HCT116 (cell line): ENCODE results near the gene ODR4. TPM values are rescaled to one million over a fixed set of nuclear protein-coding genes. Genes with fewer than 3 reads are reported as not detected.

Experiments used
- ATAC-seq: fragments of 200-7000 bp; cut with Tn5 transposase; 2 replicates; pipeline ENCODE4 v1.9.1; 2020; ENCODE audit warnings: mild to moderate bottlenecking, moderate library complexity
- Bru-seq: library from RNA; stranded (reverse); fragments of 400-500 nt; gene quantifications from one replicate; lab custom pipeline; 2021; lab: Mats Ljungman, UMichigan
- BruChase-seq, 2 experiments: library from RNA; stranded (reverse); fragments of 400-500 nt; gene quantifications; one replicate each; lab custom pipeline; 2021; lab: Mats Ljungman, UMichigan
- BruUV-seq: library from RNA; stranded (reverse); fragments of 400-500 nt; replicated peaks from 2 replicates; lab custom pipeline; 2021; lab: Mats Ljungman, UMichigan
- CTCF ChIA-PET: fragments of 300-600 bp; sonication (Branson Sonifier 250); formaldehyde crosslinking; loops from one replicate; lab custom pipeline; 2021; ENCODE audit warnings: antibody characterized with exemption; lab: Charles Lee
- POLR2A ChIA-PET: fragments of 300-600, 350-600 bp; sonication (Branson Sonifier 250); formaldehyde crosslinking; loops from one replicate; lab custom pipeline; 2021; ENCODE audit warnings: antibody characterized with exemption; lab: Charles Lee
- RAD21 ChIA-PET, 2 experiments: fragments of 300-600 bp; sonication (Branson Sonifier 250); formaldehyde crosslinking; loops; one replicate each; lab custom pipeline; 2023; ENCODE audit warnings: low total read pairs in 2 of 2; ENCODE audit not compliant: uncharacterized antibody in 2 of 2, unreplicated experiment in 2 of 2, low non-redundant PET in 1 of 2; lab: Charles Lee
- DNase-seq: peaks from one replicate; pipeline ENCODE4 v3.0.0-alpha.2; 2010; ENCODE audit warnings: low read depth, low spot score
- H2AFZ ChIP-seq: fragments of 200-600 bp; shearing (Covaris generic), sonication (generic); 2 replicates; pipeline ENCODE4 v1.6.1; 2017; ENCODE audit warnings: low read depth, mixed run types, mixed read lengths, antibody characterized with exemption, low read length; ENCODE audit not compliant: poor library complexity, severe bottlenecking
- H3K27ac ChIP-seq: 2 replicates; pipeline ENCODE4 v1.5.1; 2012; ENCODE audit warnings: low read depth, low read length
- H3K27me3 ChIP-seq: fragments of 200-600 bp; sonication (generic); 2 replicates; pipeline ENCODE4 v1.6.1; 2016; ENCODE audit warnings: mixed run types, low read length, mixed read lengths; ENCODE audit not compliant: insufficient read depth
- H3K36me3 ChIP-seq, 2 experiments: fragments of 200-500 bp in 1 of 2; fragments of 200-600 bp in 1 of 2; sonication (Bioruptor generic) in 1 of 2; sonication (generic) in 1 of 2; 2 replicates each; pipeline versions ENCODE4 v1.5.1 to v1.6.1; 2014 to 2016; ENCODE audit warnings: low read length in 2 of 2, inconsistent platforms in 1 of 2, mixed read lengths in 1 of 2, mixed run types in 1 of 2; ENCODE audit not compliant: insufficient read depth in 2 of 2, control insufficient read depth in 1 of 2
- H3K4me1 ChIP-seq, 2 experiments: fragments of 200-600 bp in 1 of 2; sonication (generic) in 1 of 2; 2 replicates each; pipeline versions ENCODE4 v1.5.1 to v1.6.1; 2012 to 2017; ENCODE audit warnings: low read length in 2 of 2, inconsistent platforms in 1 of 2, mild to moderate bottlenecking in 1 of 2, mixed read lengths in 1 of 2, mixed run types in 1 of 2, moderate library complexity in 1 of 2; ENCODE audit not compliant: insufficient read depth in 2 of 2, control insufficient read depth in 1 of 2
- H3K4me2 ChIP-seq: fragments of 200-600 bp; sonication (generic); 2 replicates; pipeline ENCODE4 v1.6.1; 2017; ENCODE audit warnings: mixed run types, low read length, mixed read lengths
- H3K4me3 ChIP-seq, 2 experiments: fragments of 200-600 bp in 1 of 2; sonication (generic) in 1 of 2; replicated peaks in 1 of 2; 2 replicates each; pipeline ENCODE4 v1.5.1; 2011 to 2016; ENCODE audit warnings: low read length in 2 of 2, control low read depth in 1 of 2, low read depth in 1 of 2, mild to moderate bottlenecking in 1 of 2, mixed read lengths in 1 of 2, mixed run types in 1 of 2
- H3K79me2 ChIP-seq: fragments of 200-600 bp; sonication (generic); 2 replicates; pipeline ENCODE4 v1.6.1; 2017; ENCODE audit warnings: mild to moderate bottlenecking, mixed run types, low read length, moderate library complexity, mixed read lengths; ENCODE audit not compliant: insufficient read depth
- H3K9ac ChIP-seq: fragments of 200-600 bp; sonication (generic); 2 replicates; pipeline ENCODE4 v1.6.1; 2016; ENCODE audit warnings: low read length, mixed read lengths
- H3K9me2 ChIP-seq: fragments of 200-600 bp; sonication (generic), shearing (Covaris generic); 2 replicates; pipeline ENCODE4 v1.6.1; 2017; ENCODE audit warnings: mixed run types, mild to moderate bottlenecking, moderate library complexity; ENCODE audit not compliant: insufficient read depth
- H3K9me3 ChIP-seq, 2 experiments: fragments of 200-500 bp in 1 of 2; fragments of 200-600 bp in 1 of 2; sonication (Bioruptor generic) in 1 of 2; sonication (generic) in 1 of 2; 2 replicates each; pipeline ENCODE4 v1.6.1; 2014 to 2017; ENCODE audit warnings: low read length in 2 of 2, mixed read lengths in 2 of 2, inconsistent platforms in 1 of 2, low read depth in 1 of 2, mild to moderate bottlenecking in 1 of 2, mixed run types in 1 of 2, moderate library complexity in 1 of 2; ENCODE audit not compliant: control insufficient read depth in 1 of 2, insufficient read depth in 1 of 2
- H4K20me1 ChIP-seq: fragments of 200-600 bp; sonication (generic), shearing (Covaris generic); 2 replicates; pipeline ENCODE4 v1.6.1; 2017; ENCODE audit warnings: mixed run types, mild to moderate bottlenecking, moderate library complexity; ENCODE audit not compliant: insufficient read depth
- ATF3 ChIP-seq: IDR thresholded peaks from 2 replicates; pipeline ENCODE4 v1.6.1; 2012
- CBX3 ChIP-seq: IDR thresholded peaks from 2 replicates; pipeline ENCODE4 v1.6.1; 2012; ENCODE audit warnings: low read depth
- CEBPB ChIP-seq: IDR thresholded peaks from 2 replicates; pipeline ENCODE4 v1.6.1; 2012; ENCODE audit warnings: low read depth
- CTCF ChIP-seq, 3 experiments: fragments of 200-600 bp in 1 of 3; sonication (generic) in 1 of 3; IDR thresholded peaks in 2 of 3; conservative IDR thresholded peaks in 1 of 3; 2 replicates each; pipeline ENCODE4 v1.5.1; 2012 to 2017; ENCODE audit warnings: low read depth in 2 of 3, low read length in 2 of 3, antibody characterized with exemption in 1 of 3, borderline replicate concordance in 1 of 3, control low read depth in 1 of 3, mild to moderate bottlenecking in 1 of 3, mixed read lengths in 1 of 3, mixed run types in 1 of 3, moderate library complexity in 1 of 3; ENCODE audit not compliant: insufficient read depth in 1 of 3
- EGR1 ChIP-seq: IDR thresholded peaks from 2 replicates; pipeline ENCODE4 v1.6.1; 2012; ENCODE audit warnings: low read depth
- EZH2 ChIP-seq: fragments of 200-600 bp; sonication (generic); IDR thresholded peaks from 2 replicates; pipeline ENCODE4 v1.6.1; 2017; ENCODE audit warnings: antibody characterized with exemption, mixed run types
- EZH2phosphoT487 ChIP-seq: fragments of 200-600 bp; IDR thresholded peaks from 2 replicates; pipeline ENCODE4 v1.6.1; 2018; ENCODE audit warnings: antibody characterized with exemption, borderline replicate concordance
- FOSL1 ChIP-seq: IDR thresholded peaks from 2 replicates; pipeline ENCODE4 v1.6.1; 2012; ENCODE audit warnings: low read depth
- JUND ChIP-seq: IDR thresholded peaks from 2 replicates; pipeline ENCODE4 v1.6.1; 2012
- POLR2A ChIP-seq: IDR thresholded peaks from 2 replicates; pipeline ENCODE4 v1.7.0; 2011; ENCODE audit warnings: borderline replicate concordance; ENCODE audit not compliant: insufficient read depth, insufficient read length; ENCODE audit errors: extremely low read depth
- RAD21 ChIP-seq: IDR thresholded peaks from 2 replicates; pipeline ENCODE4 v1.6.1; 2012; ENCODE audit warnings: low read depth, mild to moderate bottlenecking
- REST ChIP-seq: IDR thresholded peaks from 2 replicates; pipeline ENCODE4 v1.6.1; 2012; ENCODE audit warnings: low read depth
- SIN3A ChIP-seq: IDR thresholded peaks from 2 replicates; pipeline ENCODE4 v1.6.1; 2012; ENCODE audit warnings: low read depth
- SP1 ChIP-seq: IDR thresholded peaks from 2 replicates; pipeline ENCODE4 v1.6.1; 2012; ENCODE audit warnings: low read depth
- YY1 ChIP-seq: IDR thresholded peaks from 2 replicates; pipeline ENCODE4 v1.6.1; 2011; ENCODE audit warnings: low read length, low read depth, moderate library complexity, mild to moderate bottlenecking; ENCODE audit not compliant: insufficient replicate concordance; ENCODE audit errors: extremely low read depth
- ZFX ChIP-seq: fragments of 450-650 bp; IDR thresholded peaks from 2 replicates; pipeline ENCODE4 v1.6.1; 2017
- ZNF274 ChIP-seq: fragments of 200-500 bp; sonication (Bioruptor generic); IDR thresholded peaks from 2 replicates; pipeline ENCODE4 v1.6.1; 2014; ENCODE audit warnings: mild to moderate bottlenecking, low read depth, low read length, inconsistent platforms
- intact Hi-C: fragments of 100-400 bp; cut with micrococcal nuclease; formaldehyde crosslinking; loops from 2 replicates; pipeline ENCODE4 v1.10.0; 2022
- long read RNA-seq: library from polyadenylated mRNA; unstranded; transcript quantifications from one replicate; pipeline ENCODE4 v2.0.0, GENCODE V29; 2021; ENCODE audit not compliant: unreplicated experiment
- polyA plus RNA-seq: library from polyadenylated mRNA; unstranded; fragments of >200 nt; gene quantifications from 2 replicates; pipeline ENCODE4 v1.2.1, GENCODE V29; 2012; ENCODE audit warnings: missing spikeins
- total RNA-seq: library from RNA; stranded (reverse); gene quantifications from one replicate; pipeline ENCODE4 v1.2.1, GENCODE V29; 2021; ENCODE audit not compliant: unreplicated experiment

The ODR4 gene
- total RNA-seq (18.4 TPM), Bru-seq, nascent RNA (percentile 92 among the genes with signal in this experiment), BruChase-seq, experiment 1, labeled RNA remaining after a 6-hour chase (percentile 89 among the genes with signal in this experiment), BruChase-seq, experiment 2, labeled RNA remaining after a 2-hour chase (percentile 90 among the genes with signal in this experiment)
- 7.3 and 8.5 TPM in 2 replicates for polyA plus RNA-seq
- long read RNA-seq, transcript ODR4-201 (14 exons, 3,792 nt), result major isoform, 24 of 57 reads
- long read RNA-seq, partial matches to known transcripts, result 5 of 57 reads
- long read RNA-seq, other reads (novel, unspliced or antisense), result 22 of 57 reads

- intact Hi-C loops, result loop anchor here (1.0 kb wide), 1 partner anchor 611 kb away; no protein-coding TSS in a partner anchor
- peaks cover 19% of the 10 kb centered on the region; the same call in 1 of the 2 replicates for H4K20me1 ChIP-seq
- peaks cover 20 to 25% of the 10 kb centered on the region in 2 experiments for H3K36me3 ChIP-seq
- peak within 1 kb of the TSS; percentile 87 for H3K27ac ChIP-seq
- peak; percentile 100 for DNase-seq
- ATAC-seq, result peak; percentile 91
- H3K4me3 ChIP-seq, result peak within 1 kb of the TSS; percentile 94 to 96
- no peaks in the 10 kb centered on the region for H3K9me3 ChIP-seq
- no peaks in the 10 kb centered on the region for H3K9me2 ChIP-seq
- peak within 1 kb of the TSS; percentile 79 for H3K4me2 ChIP-seq
- POLR2A ChIA-PET, result interaction anchor here (0.6 to 1.2 kb wide), 5 partner anchors 9 to 621 kb away, joined by 3 to 5 read pairs (median 3); no protein-coding TSS in a partner anchor
- H3K4me1 ChIP-seq, result peaks cover 5 to 20% of the 10 kb centered on the region in 2 experiments; a peak in 3 of 4 replicates
- CTCF ChIA-PET, result interaction anchor here (0.6 to 1.6 kb wide), 30 partner anchors 8 to 635 kb away, joined by 3 to 12 read pairs (median 4); partner anchors contain the start of gene PTGS2
- no TSS peak for BruUV-seq
- peak within 1 kb of the TSS; percentile 90 for H3K9ac ChIP-seq
- H2AFZ ChIP-seq, result peak within 1 kb of the TSS; percentile 52
- H3K27me3 ChIP-seq, result no peaks in the 10 kb centered on the region
- peaks cover 94% of the 10 kb centered on the region for H3K79me2 ChIP-seq
- RAD21 ChIA-PET, result interaction anchor here in 1 of 2 experiments (1.2 kb wide), 1 partner anchor 611 kb away, joined by 4 read pairs; no protein-coding TSS in a partner anchor
- TF ChIP-seq JUND, result no peak
- peak; percentile 84 for TF ChIP-seq YY1
- TF ChIP-seq EZH2, result no peak
- TF ChIP-seq SP1, result peak; percentile 79
- no peak for TF ChIP-seq FOSL1
- TF ChIP-seq ZFX, result peak; percentile 37
- TF ChIP-seq CBX3, result peak; percentile 89; the same call in 1 of the 2 replicates
- TF ChIP-seq SIN3A, result peak; percentile 78
- TF ChIP-seq ZNF274, result no peak
- TF ChIP-seq POLR2A, result peak; percentile 58
- TF ChIP-seq EZH2phosphoT487, result no peak
- TF ChIP-seq EGR1, result peak; percentile 56; the same call in 1 of the 2 replicates
- peak; percentile 87 to 99 (median 96) for TF ChIP-seq CTCF (IDR thresholded peaks at IDR 0.05 in 2 of 3, conservative IDR thresholded peaks at IDR 0.05 in 1 of 3; ENCODE audit: borderline replicate concordance in 1 of 3, insufficient read depth in 1 of 3, low read depth in 2 of 3, low read length in 2 of 3)
- no peak for TF ChIP-seq CEBPB
- no peak for TF ChIP-seq REST
- peak; percentile 39; the same call in 1 of the 2 replicates for TF ChIP-seq RAD21
- no peak for TF ChIP-seq ATF3
These were observed at the start of gene ODR4, which contains the start of gene TPR for GRCh38 chr1:186375152-186375928. TSS of gene ODR4 (plus strand) at chr1:186375838. CDS start at chr1:186379786, 3,948 bp downstream. TSS of gene TPR (minus strand) at chr1:186375253. CDS start at chr1:186375028, 225 bp downstream.
